Measurements from ENCODE around the gene PTPRU. TPM values are rescaled to one million over a fixed set of nuclear protein-coding genes. Genes with fewer than 3 reads are reported as not detected.

The PTPRU gene
- polyA plus RNA-seq, 1 of the 3 experiments (the other 2 are of a cell fraction) = 3.5 TPM

DNA sequence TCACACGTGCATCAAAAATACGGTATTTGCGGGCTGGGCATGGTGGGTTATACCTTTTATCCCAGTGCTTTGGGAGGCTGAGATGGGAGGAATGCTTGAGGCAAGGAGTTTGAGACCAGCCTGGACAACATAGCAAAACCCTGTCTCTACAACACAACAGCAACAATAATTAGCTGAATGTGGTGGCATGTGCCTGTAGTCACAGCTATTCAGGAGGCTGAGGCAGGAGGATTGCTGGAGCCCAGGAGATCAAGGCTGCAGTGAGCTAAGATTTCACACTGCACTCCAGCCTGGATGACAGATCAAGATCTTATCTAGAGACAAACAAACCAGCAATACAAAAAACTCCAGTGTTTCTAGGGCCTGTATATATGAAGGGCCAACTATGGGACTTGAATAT, 30.6 kb downstream of the PTPRU start:
- no peak overlapping the region for H3K4me3 ChIP-seq (ENCODE audit: low read depth in 2 of 2, low read length in 1 of 2)
- no peak overlapping the region for H3K4me2 ChIP-seq
- H3K9me2 ChIP-seq = no peaks in the 10 kb centered on the region
- H3K9ac ChIP-seq = no peak overlapping the region
- CTCF ChIA-PET = no interaction called here
- no peaks in the 10 kb centered on the region for H3K27me3 ChIP-seq (ENCODE audit: insufficient read depth)
- H3K9me3 ChIP-seq = no peaks in the 10 kb centered on the region
- H3K79me2 ChIP-seq (ENCODE audit: insufficient read depth) = no peaks in the 10 kb centered on the region
- 95% methylated on average over 3 of the region's 3 CpGs for WGBS (ENCODE audit: low lambda C conversion rate)
- TF ChIP-seq JUND (IDR thresholded peaks at IDR 0.05) (no peak), MAX (IDR thresholded peaks at IDR 0.05; ENCODE audit: low read depth) (no peak), YY1 (IDR thresholded peaks at IDR 0.05; ENCODE audit: low read depth) (no peak), EZH2phosphoT487 (IDR thresholded peaks at IDR 0.05; ENCODE audit: borderline replicate concordance, low read depth) (no peak), GABPA (IDR thresholded peaks at IDR 0.05; ENCODE audit: low read depth) (no peak), MXI1 (IDR thresholded peaks at IDR 0.05; ENCODE audit: low read depth, low read length) (no peak), CHD2 (IDR thresholded peaks at IDR 0.05; ENCODE audit: low read length, partially characterized antibody) (no peak)
- H3K4me1 ChIP-seq (ENCODE audit: control insufficient read depth in 1 of 2, insufficient read depth in 2 of 2, low read depth in 1 of 2, low read length in 1 of 2) = peaks cover 3 to 8% of the 10 kb centered on the region in 2 experiments; a peak in 2 of 4 replicates
- no peaks in the 10 kb centered on the region for H3F3A ChIP-seq (replicated peaks; ENCODE audit: insufficient read depth)
- POLR2A ChIA-PET = no interaction called here
- H3K27ac ChIP-seq (ENCODE audit: low read depth in 2 of 2, low read length in 1 of 2) = no peak overlapping the region
- no peak overlapping the region for H2AFZ ChIP-seq (ENCODE audit: low read depth)
- DNase-seq = no peak
- H4K20me1 ChIP-seq (ENCODE audit: insufficient read depth) = no peaks in the 10 kb centered on the region
- no peaks in the 10 kb centered on the region for H3K36me3 ChIP-seq (replicated peaks in 1 of 2; ENCODE audit: control insufficient read depth in 1 of 2, insufficient read depth in 2 of 2, low read length in 1 of 2)

DNA sequence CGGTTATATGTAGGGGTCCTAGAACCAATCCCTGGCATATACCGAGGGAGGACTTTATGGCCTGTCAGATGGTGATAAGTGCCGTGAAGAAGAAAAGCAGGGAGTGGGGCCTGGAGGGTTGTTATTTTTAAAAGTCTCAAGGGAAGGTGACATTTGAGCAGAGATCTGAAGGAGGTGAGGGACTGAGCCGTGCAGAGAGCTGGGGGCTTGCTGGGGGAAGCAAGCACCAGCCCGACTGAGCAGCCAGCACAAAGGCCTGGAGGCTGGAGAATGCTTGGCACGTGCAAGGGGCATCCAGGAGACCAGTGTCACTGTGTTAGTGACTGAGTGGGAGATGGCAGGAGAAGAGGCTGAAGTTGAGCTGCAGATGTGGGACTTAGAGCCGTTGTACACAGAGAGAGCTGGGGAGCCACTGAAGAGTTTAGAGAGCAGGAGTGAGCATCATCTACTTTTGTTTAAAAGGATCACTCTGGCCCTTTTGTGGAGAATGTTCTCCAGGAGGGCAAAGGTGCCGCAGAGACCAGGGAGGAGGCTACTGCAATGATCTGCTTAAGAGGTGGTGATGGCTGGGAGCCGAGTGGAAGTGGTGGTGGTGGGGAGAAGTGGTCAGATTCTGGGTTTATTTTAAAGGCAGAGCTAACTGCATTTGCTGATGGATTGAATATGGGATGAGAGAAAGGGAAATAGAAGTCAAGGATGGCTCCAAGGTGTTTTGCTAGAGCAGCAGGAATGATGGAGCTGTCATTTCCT, 31.2 kb downstream of the PTPRU start:
- Histone ChIP-seq H4K20me1 (ENCODE audit: insufficient read depth) (no peaks in the 10 kb centered on the region), H2AFZ (ENCODE audit: low read depth) (no peak overlapping the region), H3F3A (replicated peaks; ENCODE audit: insufficient read depth) (no peaks in the 10 kb centered on the region), H3K4me3 (ENCODE audit: low read depth in 2 of 2, low read length in 1 of 2) (no peak overlapping the region), H3K79me2 (ENCODE audit: insufficient read depth) (no peaks in the 10 kb centered on the region), H3K9me3 (no peaks in the 10 kb centered on the region), H3K9me2 (no peaks in the 10 kb centered on the region), H3K36me3 (replicated peaks in 1 of 2; ENCODE audit: control insufficient read depth in 1 of 2, insufficient read depth in 2 of 2, low read length in 1 of 2) (no peaks in the 10 kb centered on the region), H3K9ac (no peak overlapping the region), H3K27ac (ENCODE audit: low read depth in 2 of 2, low read length in 1 of 2) (no peak overlapping the region), H3K27me3 (ENCODE audit: insufficient read depth) (no peaks in the 10 kb centered on the region), H3K4me2 (no peak overlapping the region), H3K4me1 (ENCODE audit: control insufficient read depth in 1 of 2, insufficient read depth in 2 of 2, low read depth in 1 of 2, low read length in 1 of 2) (peaks cover 3 to 10% of the 10 kb centered on the region in 2 experiments; a peak in 2 of 4 replicates)
- DNase-seq = no peak
- TF ChIP-seq, protein P1, sequence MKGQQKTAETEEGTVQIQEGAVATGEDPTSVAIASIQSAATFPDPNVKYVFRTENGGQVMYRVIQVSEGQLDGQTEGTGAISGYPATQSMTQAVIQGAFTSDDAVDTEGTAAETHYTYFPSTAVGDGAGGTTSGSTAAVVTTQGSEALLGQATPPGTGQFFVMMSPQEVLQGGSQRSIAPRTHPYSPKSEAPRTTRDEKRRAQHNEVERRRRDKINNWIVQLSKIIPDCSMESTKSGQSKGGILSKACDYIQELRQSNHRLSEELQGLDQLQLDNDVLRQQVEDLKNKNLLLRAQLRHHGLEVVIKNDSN (IDR thresholded peaks at IDR 0.05; ENCODE audit: borderline replicate concordance, low read depth) = no peak
- TF ChIP-seq RAD21 (IDR thresholded peaks at IDR 0.05; ENCODE audit: low read length) (no peak), TEAD4 (IDR thresholded peaks at IDR 0.05; ENCODE audit: borderline replicate concordance, insufficient read depth) (no peak), EP300 (IDR thresholded peaks at IDR 0.05; ENCODE audit: borderline replicate concordance in 1 of 2, low read depth in 1 of 2, low read length in 1 of 2) (no peak), FOSL2 (IDR thresholded peaks at IDR 0.05; ENCODE audit: borderline replicate concordance, low read depth) (no peak), JUND (IDR thresholded peaks at IDR 0.05) (no peak), NFIC (IDR thresholded peaks at IDR 0.05; ENCODE audit: borderline replicate concordance) (no peak)
- WGBS (ENCODE audit: low lambda C conversion rate) = 71% methylated on average over 9 of the region's 9 CpGs
- CTCF ChIA-PET = interaction anchor here (0.9 kb wide), 1 partner anchor 29 kb away, joined by 3 read pairs; no protein-coding TSS in a partner anchor
- POLR2A ChIA-PET = no interaction called here

Data from SK-N-SH (cell line).